HG02870 (cell line): ENCODE measurements around the gene RPS6KA5.
"Not testable (repeated sequence)": the region's sequence is repeated elsewhere in the genome, so short reads cannot be mapped to it uniquely, and the experiment has no call there.

Experiments used
- ATAC-seq: cut with Tn5 transposase; IDR thresholded peaks from one replicate; pipeline ENCODE4 v1.9.1; 2021; ENCODE audit warnings: mild to moderate bottlenecking, moderate library complexity; ENCODE audit not compliant: unreplicated experiment

RPS6KA5 gene

GRCh38 chr14:90990141-90990540 lies 70.3 kb downstream of the RPS6KA5 start:
- no peak for ATAC-seq

GRCh38 chr14:90987140-90987539 lies 73.3 kb downstream of the RPS6KA5 start:
- no peak for ATAC-seq

GRCh38 chr14:90986510-90986909 lies 73.9 kb downstream of the RPS6KA5 start:
- no peak for ATAC-seq

GRCh38 chr14:90985601-90986242 lies 74.7 kb downstream of the RPS6KA5 start:
- ATAC-seq: peak; percentile 65

GRCh38 chr14:90983560-90983959 lies 76.9 kb downstream of the RPS6KA5 start:
- ATAC-seq: no peak

GRCh38 chr14:90981636-90982035 lies 78.8 kb downstream of the RPS6KA5 start:
- ATAC-seq: no peak

- not testable (repeated sequence) for ATAC-seq
These were observed 79.8 kb downstream of the RPS6KA5 start for GRCh38 chr14:90980636-90981035.

GRCh38 chr14:90979515-90979914 lies 80.9 kb downstream of the RPS6KA5 start:
- ATAC-seq: no peak

- ATAC-seq: no peak
These were observed 84.3 kb downstream of the RPS6KA5 start for GRCh38 chr14:90976101-90976500.

- ATAC-seq: no peak
These were observed 88.8 kb downstream of the RPS6KA5 start for GRCh38 chr14:90971687-90972086.

- ATAC-seq: no peak
These were observed 90.3 kb downstream of the RPS6KA5 start for GRCh38 chr14:90970167-90970600.

- no peak for ATAC-seq
These were observed 90.8 kb downstream of the RPS6KA5 start for GRCh38 chr14:90969531-90970166.

GRCh38 chr14:90968025-90968424 lies 92.4 kb downstream of the RPS6KA5 start:
- ATAC-seq: no peak

GRCh38 chr14:90966493-90966892 lies 93.9 kb downstream of the RPS6KA5 start:
- ATAC-seq: no peak

GRCh38 chr14:90965765-90966164 lies 94.7 kb downstream of the RPS6KA5 start:
- no peak for ATAC-seq

- no peak for ATAC-seq
These were observed 97.1 kb downstream of the RPS6KA5 start for GRCh38 chr14:90963343-90963742.

GRCh38 chr14:90962505-90963109 lies 97.8 kb downstream of the RPS6KA5 start:
- ATAC-seq: no peak

- no peak for ATAC-seq
These were observed 99.6 kb downstream of the RPS6KA5 start for GRCh38 chr14:90960818-90961217.

- no peak for ATAC-seq
These were observed 101.1 kb downstream of the RPS6KA5 start for GRCh38 chr14:90959344-90959743.

GRCh38 chr14:90956273-90956672 lies 104.2 kb downstream of the RPS6KA5 start:
- no peak for ATAC-seq

GRCh38 chr14:90953643-90954042 lies 106.8 kb downstream of the RPS6KA5 start:
- not testable (repeated sequence) for ATAC-seq

GRCh38 chr14:90943367-90943766 lies 117.1 kb downstream of the RPS6KA5 start:
- no peak for ATAC-seq
